GM21367 (cell line): ENCODE results near the gene NRG3.

ENCODE experiments used
- ATAC-seq: cut with Tn5 transposase; IDR thresholded peaks from one replicate; pipeline ENCODE4 v1.9.1; 2021; ENCODE audit not compliant: unreplicated experiment

NRG3 gene

GRCh38 chr10:82759050-82759449 is 884.1 kb downstream of the NRG3 start:
- ATAC-seq, result no peak

DNA sequence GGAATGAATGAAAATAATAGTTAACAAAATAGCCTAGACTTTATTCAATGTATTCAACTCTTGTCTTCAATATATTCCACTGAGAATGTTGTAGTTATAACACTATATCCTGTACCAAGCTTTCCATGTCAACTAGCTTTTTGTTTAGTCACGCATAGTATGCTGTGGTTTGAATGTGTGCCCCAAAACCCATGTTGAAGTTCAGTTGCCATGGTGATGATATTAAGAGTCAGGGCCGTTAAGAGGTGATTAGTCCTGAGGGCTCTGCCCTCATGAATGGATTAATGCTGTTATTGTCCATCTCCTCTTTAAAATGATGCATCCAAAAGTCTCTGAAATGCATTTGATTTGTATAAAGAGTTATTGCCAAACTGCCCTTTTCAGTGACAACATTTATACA is 887.6 kb downstream of the NRG3 start:
- no peak for ATAC-seq

GRCh38 chr10:82768040-82768439 is 893.0 kb downstream of the NRG3 start:
- ATAC-seq, result no peak

GRCh38 chr10:82778908-82779307 is 903.9 kb downstream of the NRG3 start:
- no peak for ATAC-seq

DNA sequence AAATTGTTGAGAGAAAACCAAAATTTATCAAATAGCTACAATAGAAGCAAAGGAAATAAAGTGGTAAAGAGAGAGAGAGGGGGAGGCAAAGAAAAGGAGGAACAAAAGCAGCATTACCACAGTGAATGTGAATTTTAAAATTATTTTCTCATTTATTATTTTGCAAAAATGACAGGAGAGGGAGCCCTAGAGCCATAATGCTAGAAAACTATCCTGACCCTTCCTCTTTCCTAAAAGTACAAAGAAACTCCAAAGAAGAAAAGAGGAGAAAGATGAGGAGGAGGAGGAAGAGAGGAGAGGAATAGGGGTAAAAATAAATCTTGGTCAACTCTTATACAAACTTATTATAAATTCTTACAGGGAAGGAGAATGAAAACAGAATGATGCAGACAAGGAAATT is 921.5 kb downstream of the NRG3 start:
- ATAC-seq, result no peak

DNA sequence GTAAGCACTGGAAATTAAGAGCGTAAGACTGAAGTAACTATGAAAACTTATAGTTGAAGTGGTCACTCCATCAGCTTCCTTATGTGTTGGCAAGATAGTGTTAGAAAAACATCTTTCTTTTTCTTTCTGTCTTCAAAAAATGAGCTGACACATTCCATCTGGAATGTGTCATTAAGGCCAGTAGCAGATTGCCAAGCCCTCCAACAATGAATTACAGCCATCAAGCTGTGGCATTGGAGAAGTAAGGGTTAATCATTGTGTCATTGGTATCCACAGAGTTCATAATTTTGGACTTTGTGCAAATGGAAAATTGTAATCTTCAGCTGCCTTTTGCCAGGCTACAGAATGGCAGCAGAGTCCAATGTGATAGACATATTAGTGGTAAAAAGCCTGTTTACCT is 926.3 kb downstream of the NRG3 start:
- no peak for ATAC-seq

DNA sequence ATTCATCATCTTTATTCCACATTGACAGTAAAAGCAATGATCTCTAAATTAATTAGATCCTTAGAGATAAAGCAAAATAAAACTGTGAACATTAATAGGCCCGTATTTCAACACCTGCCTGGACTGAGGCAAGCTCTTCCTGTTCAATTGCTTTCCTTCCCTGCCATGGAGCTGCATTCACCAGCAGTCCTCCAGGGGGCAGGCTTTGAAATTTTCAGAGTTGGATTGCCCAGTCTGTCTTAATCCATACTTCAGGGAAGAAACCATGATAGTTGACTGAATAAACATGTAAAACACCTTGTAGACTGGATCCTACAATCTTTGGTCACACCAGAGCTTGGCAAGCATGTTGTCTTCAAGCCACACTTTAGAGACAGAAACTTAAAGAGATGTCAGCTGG is 936.6 kb downstream of the NRG3 start:
- no peak for ATAC-seq

- no peak for ATAC-seq
Observed at GRCh38 chr10:82813856-82814255, 938.9 kb downstream of the NRG3 start.

GRCh38 chr10:82814635-82815034 is 939.6 kb downstream of the NRG3 start:
- ATAC-seq, result no peak

DNA sequence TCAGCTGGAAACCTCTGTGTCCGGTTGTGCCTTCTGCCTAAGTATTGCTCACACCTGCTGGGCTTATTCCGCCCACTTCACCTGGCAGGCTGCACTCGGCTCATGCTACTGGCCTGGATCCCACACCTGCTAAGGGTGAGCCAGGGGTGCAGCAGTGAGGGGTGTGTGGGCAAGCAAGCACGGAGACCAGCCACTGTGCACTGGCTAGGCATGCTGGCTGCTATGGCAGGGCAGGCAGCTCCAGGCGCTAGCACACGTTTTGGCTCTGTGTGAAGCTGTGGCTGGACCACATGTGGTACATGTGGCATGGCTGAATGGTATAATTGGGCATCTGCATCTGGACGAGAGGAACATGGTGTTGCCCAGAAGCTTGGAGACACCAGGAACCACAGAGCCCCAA is 940.7 kb downstream of the NRG3 start:
- ATAC-seq, result no peak

DNA sequence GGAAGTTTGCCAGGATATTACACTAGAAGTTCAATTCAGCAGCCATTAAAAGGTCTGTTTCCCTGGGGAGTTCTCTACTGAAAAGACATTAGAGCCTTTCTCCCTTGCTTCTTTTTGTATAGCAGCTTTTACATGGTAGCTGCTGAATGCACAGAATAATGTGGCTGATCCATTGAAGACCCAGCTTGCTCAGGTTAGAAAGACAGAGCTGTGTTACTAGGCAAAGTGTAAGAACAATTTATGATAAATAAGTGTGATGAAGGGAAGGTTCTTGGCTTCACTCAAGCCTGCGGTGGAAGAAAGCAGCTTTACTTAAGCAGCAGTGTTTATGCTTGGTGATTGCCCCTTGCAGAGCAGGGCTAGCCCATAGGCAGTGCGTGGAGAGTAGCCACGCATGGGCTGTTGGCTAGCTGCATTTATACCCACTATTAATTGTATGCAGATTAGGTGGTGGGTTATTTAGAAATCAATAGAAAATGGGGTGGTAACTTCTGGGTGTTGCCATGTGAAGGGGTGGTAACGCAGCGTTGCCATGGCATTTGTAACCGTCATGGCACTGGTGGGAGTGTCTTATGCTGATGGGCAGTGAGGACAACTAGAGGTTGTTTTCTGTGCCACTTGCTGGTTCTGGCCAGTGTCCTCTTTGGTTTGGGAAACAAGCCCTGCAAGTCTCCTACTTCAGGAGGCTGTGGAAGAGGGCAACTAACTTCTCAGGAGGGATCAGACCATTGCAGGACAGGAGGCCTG is 942.9 kb downstream of the NRG3 start:
- ATAC-seq, result no peak

GRCh38 chr10:82821043-82821442 is 946.0 kb downstream of the NRG3 start:
- no peak for ATAC-seq

- no peak for ATAC-seq
Observed at GRCh38 chr10:82826132-82826531, 951.1 kb downstream of the NRG3 start.

GRCh38 chr10:82827901-82828300 is 952.9 kb downstream of the NRG3 start:
- no peak for ATAC-seq

GRCh38 chr10:82847242-82847641 is 972.2 kb downstream of the NRG3 start:
- ATAC-seq, result no peak

DNA sequence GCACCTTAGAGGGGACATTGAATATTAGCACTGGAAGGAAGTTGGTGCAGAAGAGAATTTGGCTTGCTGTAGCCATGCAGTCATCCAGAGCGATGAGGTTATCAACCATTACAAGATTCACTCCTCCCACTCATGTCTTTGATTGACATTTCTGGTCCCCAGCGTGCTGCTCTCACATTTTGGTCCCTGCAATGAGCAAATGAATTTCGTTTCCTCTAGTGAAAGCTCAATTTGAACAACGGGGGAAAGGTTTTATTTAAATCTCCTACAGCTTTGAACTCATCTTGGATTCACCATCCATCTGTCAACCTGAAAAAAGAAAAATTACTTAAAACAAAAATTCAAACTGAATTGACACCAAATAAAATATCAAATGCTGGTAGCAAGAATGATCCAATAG is 975.2 kb downstream of the NRG3 start:
- no peak for ATAC-seq

DNA sequence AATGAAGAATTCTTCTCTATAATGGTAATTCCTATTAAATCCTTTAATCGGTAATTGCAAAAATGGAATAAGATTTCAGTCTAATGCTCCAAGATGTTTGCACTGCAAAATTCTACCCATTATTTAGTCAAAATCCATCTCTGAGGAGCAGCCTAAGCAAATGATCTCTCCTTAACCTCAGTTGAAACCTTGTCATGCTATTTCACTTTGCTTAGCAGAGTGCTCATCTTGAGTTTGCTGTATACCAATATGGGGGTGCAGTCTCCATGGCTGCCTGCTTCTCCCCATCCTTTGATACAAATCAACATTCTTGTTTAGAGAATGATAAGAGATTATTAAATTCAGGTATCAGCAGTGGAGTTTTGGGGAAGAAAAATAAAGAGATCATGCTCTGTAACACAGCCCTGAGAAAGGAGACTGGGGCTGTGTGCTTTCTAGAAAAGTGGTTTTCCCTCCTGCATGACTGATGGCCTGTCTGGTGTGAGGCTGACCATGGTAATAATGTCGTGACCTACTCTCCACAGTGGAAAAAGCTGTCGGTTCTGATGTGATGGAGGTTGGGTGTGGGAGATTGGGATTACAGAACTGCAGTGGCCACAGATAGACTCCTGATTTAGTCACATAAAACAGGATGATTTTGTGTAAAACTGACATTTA is 982.1 kb downstream of the NRG3 start:
- no peak for ATAC-seq

- no peak for ATAC-seq
Observed at GRCh38 chr10:82861889-82862288, 986.9 kb downstream of the NRG3 start.

GRCh38 chr10:82865366-82865765 is 990.4 kb downstream of the NRG3 start:
- ATAC-seq, result no peak

- ATAC-seq, result no peak
Observed at GRCh38 chr10:82866424-82867020, 991.5 kb downstream of the NRG3 start.

DNA sequence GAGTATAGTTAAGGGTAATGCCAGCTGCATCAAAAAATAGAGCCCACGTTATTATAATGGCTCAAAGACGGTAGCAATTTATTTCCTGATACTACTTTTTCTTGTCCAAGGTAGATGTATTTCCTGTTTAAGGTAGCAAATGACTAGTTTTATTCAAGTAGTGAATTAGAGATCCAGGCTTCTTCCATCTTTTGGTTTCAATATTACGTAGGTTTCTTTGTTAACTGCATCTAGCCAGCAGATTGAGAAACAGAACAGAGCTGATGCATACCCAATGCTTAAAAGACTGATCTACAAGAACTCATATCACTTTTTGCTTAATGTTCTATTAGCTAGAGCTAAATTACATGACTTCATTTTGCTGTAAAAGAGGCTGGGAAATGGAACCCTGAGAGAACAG is 992.1 kb downstream of the NRG3 start:
- ATAC-seq, result no peak

GRCh38 chr10:82874671-82875070 is 999.7 kb downstream of the NRG3 start:
- no peak for ATAC-seq
